Midbrain (tissue), 1 donor: ENCODE results near the gene NBPF9.
"Not testable (repeated sequence)": the region's sequence is repeated elsewhere in the genome, so short reads cannot be mapped to it uniquely, and the experiment has no call there.

ENCODE experiments used
- DNase-seq: peaks from one replicate; lab custom pipeline; 2025; lab: John Stamatoyannopoulos, UW

NBPF9 gene

GRCh38 chr1:149103109-149104081, at the start of gene NBPF9:
TSS of gene NBPF9 (minus strand) at chr1:149103551. CDS start at chr1:149082139, 21,412 bp downstream.
- DNase-seq = peak; percentile 31

- DNase-seq = not testable (repeated sequence)
These were observed 46.6 kb upstream of the NBPF9 start for GRCh38 chr1:149149909-149150308.

GRCh38 chr1:149137585-149137984, 34.2 kb upstream of the NBPF9 start:
- not testable (repeated sequence) for DNase-seq

GRCh38 chr1:149130938-149131337, 27.6 kb upstream of the NBPF9 start:
- not testable (repeated sequence) for DNase-seq

GRCh38 chr1:149129245-149129644, 25.9 kb upstream of the NBPF9 start:
- not testable (repeated sequence) for DNase-seq

- not testable (repeated sequence) for DNase-seq
These were observed 23.3 kb upstream of the NBPF9 start for GRCh38 chr1:149126555-149127145.

GRCh38 chr1:149123948-149124926, 20.9 kb upstream of the NBPF9 start:
- DNase-seq = not testable (repeated sequence)

GRCh38 chr1:149112828-149113227, 9.5 kb upstream of the NBPF9 start:
- DNase-seq = not testable (repeated sequence)

- DNase-seq = not testable (repeated sequence)
These were observed 7.0 kb upstream of the NBPF9 start for GRCh38 chr1:149110343-149110742.

- DNase-seq = not testable (repeated sequence)
These were observed 777 bp downstream of the NBPF9 start for GRCh38 chr1:149102574-149102973.

- not testable (repeated sequence) for DNase-seq
These were observed 5.1 kb downstream of the NBPF9 start for GRCh38 chr1:149098276-149098675.

- DNase-seq = not testable (repeated sequence)
These were observed 10.2 kb downstream of the NBPF9 start for GRCh38 chr1:149093155-149093554.

GRCh38 chr1:149075505-149076127, 27.7 kb downstream of the NBPF9 start:
- not testable (repeated sequence) for DNase-seq

GRCh38 chr1:149064611-149065010, 38.7 kb downstream of the NBPF9 start:
- DNase-seq = not testable (repeated sequence)

GRCh38 chr1:149043056-149043455, 60.3 kb downstream of the NBPF9 start:
- not testable (repeated sequence) for DNase-seq

GRCh38 chr1:149033916-149034315, 69.4 kb downstream of the NBPF9 start:
- not testable (repeated sequence) for DNase-seq

GRCh38 chr1:149024327-149024726, 79.0 kb downstream of the NBPF9 start:
- not testable (repeated sequence) for DNase-seq

GRCh38 chr1:149018577-149018976, 84.8 kb downstream of the NBPF9 start:
- not testable (repeated sequence) for DNase-seq

GRCh38 chr1:149016626-149017025, 86.7 kb downstream of the NBPF9 start:
- not testable (repeated sequence) for DNase-seq

GRCh38 chr1:149015522-149015921, 87.8 kb downstream of the NBPF9 start:
- DNase-seq = not testable (repeated sequence)

- not testable (repeated sequence) for DNase-seq
These were observed 89.8 kb downstream of the NBPF9 start for GRCh38 chr1:149013513-149013912.
